K562 (cell line): ENCODE results near the gene CRACR2B. TPM values are rescaled to one million over a fixed set of nuclear protein-coding genes. Genes with fewer than 3 reads are reported as not detected.

Experiments used
- ATAC-seq: fragments of 200-7000 bp; cut with Tn5 transposase; 3 replicates; pipeline ENCODE4 v1.9.1; 2020; ENCODE audit warnings: moderate library complexity
- BruUV-seq: library from RNA; stranded (reverse); fragments of 400-500 nt; replicated peaks from 2 replicates; lab custom pipeline; 2021; lab: Mats Ljungman, UMichigan
- CTCF ChIA-PET: fragments of 300-600 bp; formaldehyde crosslinking; extraction: SDS; loops from one replicate; lab custom pipeline; 2021; ENCODE audit warnings: low intra/inter-chr PET ratio; lab: Yijun Ruan, JAX
- POLR2A ChIA-PET: fragments of 300-600, 350-650 bp; sonication (Branson Sonifier 250); formaldehyde crosslinking; extraction: SDS; loops from one replicate; lab custom pipeline; 2021; ENCODE audit warnings: antibody characterized with exemption, inconsistent platforms; lab: Yijun Ruan, JAX
- DNase-seq, 4 experiments: peaks; one replicate each; pipeline versions ENCODE4 v3.0.0 to v3.0.0-alpha.2; 2011 to 2018; ENCODE audit warnings: low spot score in 3 of 4, mixed read lengths in 3 of 4; ENCODE audit errors: extremely low read depth in 1 of 4
- FAIRE-seq: peaks from 2 replicates; lab custom pipeline; 2011; peaks lifted over from hg19 to GRCh38; lab: Jason Lieb, UNC
- H2AFZ ChIP-seq: 2 replicates; pipeline ENCODE4 v1.6.0; 2011; ENCODE audit warnings: low read depth, low read length, control low read depth, inconsistent platforms
- H3K27ac ChIP-seq: fragments of 200-600 bp; 3 replicates; pipeline ENCODE4 v1.8.0; 2011; ENCODE audit warnings: low read depth, mild to moderate bottlenecking, control low read depth, inconsistent platforms, low read length, moderate library complexity, mixed read lengths; ENCODE audit errors: extremely low read depth
- H3K27me3 ChIP-seq, 2 experiments: fragments of 300-600 bp in 1 of 2; 2 replicates in 1 of 2; 3 replicates in 1 of 2; pipeline versions ENCODE4 v1.6.0 to v1.8.0; 2011; ENCODE audit warnings: inconsistent platforms in 2 of 2, low read length in 2 of 2, mild to moderate bottlenecking in 1 of 2, mixed read lengths in 1 of 2, moderate library complexity in 1 of 2; ENCODE audit not compliant: control insufficient read depth in 2 of 2, insufficient read depth in 2 of 2
- H3K36me3 ChIP-seq: fragments of 300-600 bp; 3 replicates; pipeline ENCODE4 v1.8.0; 2011; ENCODE audit warnings: mild to moderate bottlenecking, low read length, inconsistent platforms; ENCODE audit not compliant: control insufficient read depth, insufficient read depth
- H3K4me1 ChIP-seq, 2 experiments: fragments of 200-600 bp in 1 of 2; replicated peaks in 1 of 2; 2 replicates in 1 of 2; 3 replicates in 1 of 2; pipeline versions ENCODE4 v1.5.1 to v1.8.0; 2011; ENCODE audit warnings: inconsistent platforms in 2 of 2, low read length in 2 of 2, mild to moderate bottlenecking in 1 of 2, mixed read lengths in 1 of 2, moderate library complexity in 1 of 2; ENCODE audit not compliant: control insufficient read depth in 2 of 2, insufficient read depth in 2 of 2
- H3K4me2 ChIP-seq: 2 replicates; pipeline ENCODE4 v1.6.1; 2011; ENCODE audit warnings: low read length, control low read depth, inconsistent platforms, mixed read lengths; ENCODE audit not compliant: insufficient read depth
- H3K4me3 ChIP-seq: fragments of 200-600 bp; sonication (generic), shearing (Covaris generic); 2 replicates; pipeline ENCODE4 v1.5.1; 2016; ENCODE audit warnings: control low read depth, inconsistent platforms
- H3K79me2 ChIP-seq: fragments of 200-600 bp; 3 replicates; pipeline ENCODE4 v1.8.0; 2011; ENCODE audit warnings: low read length, inconsistent platforms; ENCODE audit not compliant: control insufficient read depth, insufficient read depth
- H3K9ac ChIP-seq, 2 experiments: 2 replicates each; pipeline versions ENCODE4 v1.6.0 to v1.6.1; 2011; ENCODE audit warnings: low read depth in 2 of 2, low read length in 2 of 2, control low read depth in 1 of 2, inconsistent platforms in 1 of 2, mild to moderate bottlenecking in 1 of 2, mixed read lengths in 1 of 2; ENCODE audit not compliant: insufficient read depth in 1 of 2
- H3K9me1 ChIP-seq: one replicate; pipeline ENCODE4 v1.6.0; 2011; ENCODE audit warnings: inconsistent platforms, mild to moderate bottlenecking, low read length, moderate library complexity; ENCODE audit not compliant: control insufficient read depth, insufficient read depth
- H3K9me3 ChIP-seq: replicated peaks from 2 replicates; pipeline ENCODE4 v1.5.1; 2011; ENCODE audit warnings: low read depth, low read length, inconsistent platforms; ENCODE audit not compliant: control insufficient read depth, insufficient read depth
- H4K20me1 ChIP-seq: replicated peaks from 2 replicates; pipeline ENCODE4 v1.6.1; 2011; ENCODE audit warnings: low read length, inconsistent platforms, mixed read lengths; ENCODE audit not compliant: control insufficient read depth, insufficient read depth
- CBX8 ChIP-seq: fragments of 200-600 bp; sonication (generic); IDR thresholded peaks from 2 replicates; pipeline ENCODE4 v1.6.1; 2012; ENCODE audit warnings: borderline replicate concordance, mixed run types, low read depth, mild to moderate bottlenecking, moderate library complexity, mixed read lengths, low read length, control low read depth, inconsistent platforms; ENCODE audit not compliant: poor library complexity, severe bottlenecking; ENCODE audit errors: extremely low read depth
- CHCHD3 ChIP-seq: fragments of 250-450 bp; sonication (Bioruptor Pico); IDR thresholded peaks from 2 replicates; pipeline ENCODE4 v2.1.2; 2022; ENCODE audit warnings: mild to moderate bottlenecking
- ETS2 ChIP-seq: IDR thresholded peaks from 2 replicates; pipeline ENCODE4 v1.6.1; 2016; ENCODE audit warnings: borderline replicate concordance, missing genetic modification characterization, mild to moderate bottlenecking, moderate library complexity, missing compliant biosample characterization; ENCODE audit not compliant: poor library complexity, severe bottlenecking
- ETV5 ChIP-seq: sonication (generic); formaldehyde crosslinking; IDR thresholded peaks from 2 replicates; pipeline ENCODE4 v1.4.0; 2020; ENCODE audit warnings: low read depth, mild to moderate bottlenecking, missing genetic modification reagents
- HNRNPUL1 ChIP-seq: fragments of 200-400 bp; formaldehyde crosslinking; IDR thresholded peaks from 2 replicates; pipeline ENCODE4 v1.6.1; 2017; ENCODE audit warnings: low read length
- MXI1 ChIP-seq: IDR thresholded peaks from 2 replicates; pipeline ENCODE4 v1.6.1; 2011; ENCODE audit warnings: low read depth, mild to moderate bottlenecking, improper control_type of control experiment, low read length
- NR2C2 ChIP-seq, 2 experiments: fragments of 200-800 bp in 1 of 2; sonication (Bioruptor generic) in 1 of 2; sonication (generic) in 1 of 2; formaldehyde crosslinking in 1 of 2; IDR thresholded peaks; 2 replicates each; pipeline versions ENCODE4 v1.6.1 to v1.8.0; 2016 to 2022; ENCODE audit warnings: mild to moderate bottlenecking in 1 of 2, missing compliant biosample characterization in 1 of 2, missing genetic modification characterization in 1 of 2, missing genetic modification reagents in 1 of 2
- NRF1 ChIP-seq, 2 experiments: fragments of 450-650 bp; IDR thresholded peaks in 1 of 2; conservative IDR thresholded peaks in 1 of 2; 2 replicates each; pipeline ENCODE4 v1.6.1; 2014; ENCODE audit warnings: mild to moderate bottlenecking in 2 of 2
- POLR2G ChIP-seq: fragments of 200-400 bp; formaldehyde crosslinking; IDR thresholded peaks from 2 replicates; pipeline ENCODE4 v1.6.1; 2017; ENCODE audit warnings: low read depth, mild to moderate bottlenecking, antibody characterized with exemption, low read length, moderate library complexity
- SIRT6 ChIP-seq: IDR thresholded peaks from one replicate; pipeline ENCODE4 v1.6.1; 2012; ENCODE audit warnings: low read depth, mild to moderate bottlenecking, control low read depth, inconsistent platforms, low read length, moderate library complexity
- SRSF1 ChIP-seq: fragments of 200-400 bp; formaldehyde crosslinking; IDR thresholded peaks from 2 replicates; pipeline ENCODE4 v1.6.1; 2017; ENCODE audit warnings: mild to moderate bottlenecking, low read depth, low read length, moderate library complexity
- ZNF12 ChIP-seq: sonication (generic); formaldehyde crosslinking; IDR thresholded peaks from 2 replicates; pipeline ENCODE4 v1.4.0; 2020; ENCODE audit warnings: mild to moderate bottlenecking, missing genetic modification reagents
- ZNF584 ChIP-seq: fragments of 200-800 bp; sonication (Bioruptor generic); IDR thresholded peaks from 2 replicates; pipeline ENCODE4 v1.6.1; 2016; ENCODE audit warnings: low read depth, mild to moderate bottlenecking, missing genetic modification characterization, missing compliant biosample characterization
- ZSCAN29 ChIP-seq: fragments of 450-650 bp; IDR thresholded peaks from 2 replicates; pipeline ENCODE4 v1.6.1; 2017
- WGBS: fragments of 100-300 bp; shearing (Covaris generic); methylation state at CpG from one replicate; pipeline ENCODE4 v1.1.6; 2016; ENCODE audit warnings: low coverage, mixed read lengths; ENCODE audit not compliant: insufficient coverage; ENCODE audit errors: missing lambda C conversion rate; 5-methylcytosine and 5-hydroxymethylcytosine counted together
- in situ Hi-C: fragments of 300-500 bp; cut with MboI; formaldehyde crosslinking; loops from 4 replicates; pipeline ENCODE4 v1.15.0; 2018; ENCODE audit warnings: inconsistent platforms, mixed read lengths
- intact Hi-C: fragments of 100-400 bp; cut with micrococcal nuclease; formaldehyde crosslinking; loops from 2 replicates; pipeline ENCODE4 v1.14.2; 2022
- polyA plus RNA-seq, 8 experiments: library from polyadenylated mRNA; depleted of rRNA in 4 of 8; stranded (reverse) in 5 of 8; unstranded in 3 of 8; fragments of >200 nt; fragmentation: Nextera tagmentation in 2 of 8; fragmentation: Illumina TruSeq in 1 of 8; extraction: Ambion mirVana in 2 of 8; extraction: Trizol in 1 of 8; gene quantifications; 2 replicates each; pipeline versions ENCODE4 v1.2.1 to v1.2.3, GENCODE V29; 2011 to 2014; ENCODE audit warnings: inconsistent platforms in 1 of 8, missing spikeins in 1 of 8
- total RNA-seq, 7 experiments: library from RNA; depleted of rRNA in 6 of 7; stranded (reverse); fragments of >200 nt in 6 of 7; fragmentation: Illumina TruSeq in 2 of 7; extraction: Trizol in 2 of 7; gene quantifications; 2 replicates each; pipeline versions ENCODE4 v1.2.1 to v1.2.3, GENCODE V29; 2011 to 2021; ENCODE audit warnings: low replicate concordance in 1 of 7
- TF ChIP-seq, protein P1 (sequence below): IDR thresholded peaks from 2 replicates; pipeline ENCODE4 v1.6.1; 2014; ENCODE audit warnings: antibody characterized with exemption
- TF ChIP-seq, protein P2 (sequence below): sonication (generic); formaldehyde crosslinking; IDR thresholded peaks from 2 replicates; pipeline ENCODE4 v1.8.1; 2023; ENCODE audit warnings: mild to moderate bottlenecking, missing genetic modification reagents
- TF ChIP-seq, protein P3 (sequence below): fragments of 250-450 bp; sonication (Bioruptor Pico); IDR thresholded peaks from 2 replicates; pipeline ENCODE4 v1.5.0; 2021

The CRACR2B gene
- total and polyA plus RNA-seq, 9 of the 15 experiments (the other 6 are each of a cell fraction or from before 2014, with no cell fraction given): 0.10 to 51.0 (median 6.0) TPM

DNA sequence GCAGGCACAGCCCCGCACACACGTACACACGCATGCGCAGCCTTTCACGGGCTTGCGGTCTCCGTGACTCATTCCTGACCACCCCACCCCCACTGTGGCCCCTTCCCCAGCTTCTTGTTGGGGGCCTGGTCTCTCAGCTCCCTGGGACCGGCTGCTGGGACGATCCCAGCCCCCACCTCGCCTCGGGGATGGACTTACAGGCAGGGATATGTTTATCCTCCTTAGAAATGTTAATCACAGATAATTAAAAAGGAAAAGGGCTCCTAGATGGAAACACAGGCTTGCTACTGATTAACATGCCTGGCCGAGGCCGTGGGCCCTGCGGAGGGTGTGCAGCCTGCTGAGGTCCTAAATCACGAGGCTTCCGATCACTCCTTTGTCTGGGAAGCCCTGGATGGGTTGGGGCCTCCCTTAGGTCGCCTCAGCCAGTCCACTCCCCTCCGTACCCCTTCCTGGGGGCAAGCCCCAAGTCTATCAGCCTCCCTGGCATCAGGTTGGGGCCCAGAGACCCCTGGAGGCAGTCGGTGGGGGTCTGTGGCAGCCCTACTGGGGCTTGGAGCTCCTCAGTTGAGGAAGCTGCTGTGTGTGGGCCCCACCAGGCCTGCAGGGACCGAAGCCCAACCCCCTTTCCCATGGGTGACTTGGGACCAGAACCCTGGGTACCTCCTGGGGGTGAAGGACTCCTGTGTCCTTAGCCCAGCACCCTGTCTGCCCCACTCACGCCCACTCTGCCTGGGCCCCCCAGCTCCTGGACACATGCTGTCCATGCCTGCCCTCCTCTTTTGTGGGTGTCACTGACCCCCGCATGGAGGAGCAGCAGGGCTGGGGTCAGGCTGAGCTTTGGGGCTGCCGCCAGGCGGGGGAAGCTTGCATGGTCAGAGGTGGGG is 35.5 kb downstream of the CRACR2B start:
- WGBS: 57% methylated on average over 21 of the region's 24 CpGs
- TF ChIP-seq SRSF1: no peak
- TF ChIP-seq, protein P1, sequence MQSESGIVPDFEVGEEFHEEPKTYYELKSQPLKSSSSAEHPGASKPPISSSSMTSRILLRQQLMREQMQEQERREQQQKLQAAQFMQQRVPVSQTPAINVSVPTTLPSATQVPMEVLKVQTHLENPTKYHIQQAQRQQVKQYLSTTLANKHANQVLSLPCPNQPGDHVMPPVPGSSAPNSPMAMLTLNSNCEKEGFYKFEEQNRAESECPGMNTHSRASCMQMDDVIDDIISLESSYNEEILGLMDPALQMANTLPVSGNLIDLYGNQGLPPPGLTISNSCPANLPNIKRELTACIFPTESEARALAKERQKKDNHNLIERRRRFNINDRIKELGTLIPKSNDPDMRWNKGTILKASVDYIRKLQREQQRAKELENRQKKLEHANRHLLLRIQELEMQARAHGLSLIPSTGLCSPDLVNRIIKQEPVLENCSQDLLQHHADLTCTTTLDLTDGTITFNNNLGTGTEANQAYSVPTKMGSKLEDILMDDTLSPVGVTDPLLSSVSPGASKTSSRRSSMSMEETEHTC: no peak
- peak; percentile 67 for TF ChIP-seq POLR2G
- no peak for TF ChIP-seq ZNF584
- no peak for TF ChIP-seq ETV5 (CRISPR knock-in tag)
- TF ChIP-seq SIRT6: peak; percentile 60
- no peak for TF ChIP-seq ZNF12
- TF ChIP-seq, protein P2, sequence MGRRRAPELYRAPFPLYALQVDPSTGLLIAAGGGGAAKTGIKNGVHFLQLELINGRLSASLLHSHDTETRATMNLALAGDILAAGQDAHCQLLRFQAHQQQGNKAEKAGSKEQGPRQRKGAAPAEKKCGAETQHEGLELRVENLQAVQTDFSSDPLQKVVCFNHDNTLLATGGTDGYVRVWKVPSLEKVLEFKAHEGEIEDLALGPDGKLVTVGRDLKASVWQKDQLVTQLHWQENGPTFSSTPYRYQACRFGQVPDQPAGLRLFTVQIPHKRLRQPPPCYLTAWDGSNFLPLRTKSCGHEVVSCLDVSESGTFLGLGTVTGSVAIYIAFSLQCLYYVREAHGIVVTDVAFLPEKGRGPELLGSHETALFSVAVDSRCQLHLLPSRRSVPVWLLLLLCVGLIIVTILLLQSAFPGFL: no peak
- TF ChIP-seq ETS2: no peak
- no peak for TF ChIP-seq MXI1
- TF ChIP-seq CBX8: no peak
- TF ChIP-seq, protein P3, sequence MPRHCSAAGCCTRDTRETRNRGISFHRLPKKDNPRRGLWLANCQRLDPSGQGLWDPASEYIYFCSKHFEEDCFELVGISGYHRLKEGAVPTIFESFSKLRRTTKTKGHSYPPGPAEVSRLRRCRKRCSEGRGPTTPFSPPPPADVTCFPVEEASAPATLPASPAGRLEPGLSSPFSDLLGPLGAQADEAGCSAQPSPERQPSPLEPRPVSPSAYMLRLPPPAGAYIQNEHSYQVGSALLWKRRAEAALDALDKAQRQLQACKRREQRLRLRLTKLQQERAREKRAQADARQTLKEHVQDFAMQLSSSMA: no peak
- no peak for TF ChIP-seq NR2C2 (CRISPR knock-in tag; IDR thresholded peaks at IDR 0.05)
- TF ChIP-seq NR2C2 (tag; IDR thresholded peaks at IDR 0.05): no peak
- peak; percentile 51 to 55 for TF ChIP-seq NRF1 (conservative IDR thresholded peaks at IDR 0.05 in 1 of 2, IDR thresholded peaks at IDR 0.05 in 1 of 2)
- TF ChIP-seq HNRNPUL1: no peak
- TF ChIP-seq ZSCAN29: no peak
- no peak for TF ChIP-seq CHCHD3 (CRISPR knock-in tag)

More for the DNA sequence above, 35.5 kb downstream of the CRACR2B start:
- intact Hi-C loops: no loop called here
- no peaks in the 10 kb centered on the region for H3K79me2 ChIP-seq
- DNase-seq (no peak), FAIRE-seq (no peak), ATAC-seq (no peak)
- peak overlapping the region in 1 of 2 experiments; percentile 33; a peak in 1 of 4 replicates for H3K9ac ChIP-seq
- H3K4me2 ChIP-seq: no peak overlapping the region
- peaks cover 5% of the 10 kb centered on the region for H3K9me1 ChIP-seq
- ChIA-PET CTCF (no interaction called here), POLR2A (interaction anchor here (0.7 to 1.0 kb wide), 2 partner anchors 9 to 21 kb away, joined by 3 to 6 read pairs; partner anchors contain the start of genes POLR2L and TSPAN4)
- H3K4me1 ChIP-seq: peaks cover 14 to 97% of the 10 kb centered on the region in 2 experiments
- no peak overlapping the region for H2AFZ ChIP-seq
- peaks cover 20% of the 10 kb centered on the region for H4K20me1 ChIP-seq
- no peak overlapping the region for H3K4me3 ChIP-seq
- H3K9me3 ChIP-seq: no peaks in the 10 kb centered on the region
- H3K36me3 ChIP-seq: peaks cover 5% of the 10 kb centered on the region; the same call in 1 of the 3 replicates
- no TSS peak for BruUV-seq
- in situ Hi-C loops: no loop called here
- H3K27ac ChIP-seq: no peak overlapping the region
- no peaks in the 10 kb centered on the region for H3K27me3 ChIP-seq
